ENCODE measurements around the gene CCDC127.

Gene CCDC127

DNA sequence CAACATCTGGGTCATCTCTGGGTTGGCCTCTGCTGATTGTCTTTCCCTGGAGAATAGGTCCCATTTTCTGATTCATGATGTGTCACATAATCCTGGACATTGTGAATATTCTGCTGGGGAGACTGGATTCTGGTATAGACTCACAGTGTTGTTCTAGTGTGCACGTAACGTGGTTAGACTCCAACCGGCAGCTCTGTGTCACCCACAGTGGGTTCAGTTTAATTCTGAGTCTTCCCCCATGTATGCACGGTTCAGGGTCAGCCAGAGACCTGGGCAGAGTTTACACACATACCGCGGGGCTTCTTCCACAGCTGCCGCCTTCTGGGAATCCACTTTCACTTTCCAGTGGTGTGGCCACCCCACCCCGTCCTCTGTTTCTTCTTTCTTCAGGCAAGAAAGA lies 64.7 kb downstream of the CCDC127 start:
- no peaks in the 10 kb centered on the region for H3K4me1 ChIP-seq (ENCODE audit: control insufficient read depth, low read length)
- no peak overlapping the region for H3K27ac ChIP-seq (ENCODE audit: low read depth, low read length)
- H3K9me2 ChIP-seq (replicated peaks; ENCODE audit: control insufficient read depth, low read length), result no peaks in the 10 kb centered on the region
- H3K9me3 ChIP-seq (ENCODE audit: control insufficient read depth, insufficient read depth, low read length), result no peaks in the 10 kb centered on the region
- no peak for TF ChIP-seq EZH2phosphoT487 (IDR thresholded peaks at IDR 0.05; ENCODE audit: borderline replicate concordance, low read length)
- TF ChIP-seq, protein P1, sequence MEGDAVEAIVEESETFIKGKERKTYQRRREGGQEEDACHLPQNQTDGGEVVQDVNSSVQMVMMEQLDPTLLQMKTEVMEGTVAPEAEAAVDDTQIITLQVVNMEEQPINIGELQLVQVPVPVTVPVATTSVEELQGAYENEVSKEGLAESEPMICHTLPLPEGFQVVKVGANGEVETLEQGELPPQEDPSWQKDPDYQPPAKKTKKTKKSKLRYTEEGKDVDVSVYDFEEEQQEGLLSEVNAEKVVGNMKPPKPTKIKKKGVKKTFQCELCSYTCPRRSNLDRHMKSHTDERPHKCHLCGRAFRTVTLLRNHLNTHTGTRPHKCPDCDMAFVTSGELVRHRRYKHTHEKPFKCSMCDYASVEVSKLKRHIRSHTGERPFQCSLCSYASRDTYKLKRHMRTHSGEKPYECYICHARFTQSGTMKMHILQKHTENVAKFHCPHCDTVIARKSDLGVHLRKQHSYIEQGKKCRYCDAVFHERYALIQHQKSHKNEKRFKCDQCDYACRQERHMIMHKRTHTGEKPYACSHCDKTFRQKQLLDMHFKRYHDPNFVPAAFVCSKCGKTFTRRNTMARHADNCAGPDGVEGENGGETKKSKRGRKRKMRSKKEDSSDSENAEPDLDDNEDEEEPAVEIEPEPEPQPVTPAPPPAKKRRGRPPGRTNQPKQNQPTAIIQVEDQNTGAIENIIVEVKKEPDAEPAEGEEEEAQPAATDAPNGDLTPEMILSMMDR (IDR thresholded peaks at IDR 0.05; ENCODE audit: low read depth, low read length, poor library complexity, severe bottlenecking), result no peak
- no peaks in the 10 kb centered on the region for H3F3A ChIP-seq (ENCODE audit: control insufficient read depth, insufficient read depth)
- no peaks in the 10 kb centered on the region for H4K20me1 ChIP-seq (ENCODE audit: control insufficient read depth, insufficient read depth, low read depth, low read length)
- no peaks in the 10 kb centered on the region for H3K36me3 ChIP-seq (ENCODE audit: control insufficient read depth, low read length)
- H3K79me2 ChIP-seq (ENCODE audit: control insufficient read depth, low read length), result no peaks in the 10 kb centered on the region
- H3K4me3 ChIP-seq (ENCODE audit: low read length), result no peak overlapping the region
- no peak overlapping the region for H3K4me2 ChIP-seq (ENCODE audit: low read length)
- no peaks in the 10 kb centered on the region for H3K27me3 ChIP-seq (ENCODE audit: control insufficient read depth, low read length)

DNA sequence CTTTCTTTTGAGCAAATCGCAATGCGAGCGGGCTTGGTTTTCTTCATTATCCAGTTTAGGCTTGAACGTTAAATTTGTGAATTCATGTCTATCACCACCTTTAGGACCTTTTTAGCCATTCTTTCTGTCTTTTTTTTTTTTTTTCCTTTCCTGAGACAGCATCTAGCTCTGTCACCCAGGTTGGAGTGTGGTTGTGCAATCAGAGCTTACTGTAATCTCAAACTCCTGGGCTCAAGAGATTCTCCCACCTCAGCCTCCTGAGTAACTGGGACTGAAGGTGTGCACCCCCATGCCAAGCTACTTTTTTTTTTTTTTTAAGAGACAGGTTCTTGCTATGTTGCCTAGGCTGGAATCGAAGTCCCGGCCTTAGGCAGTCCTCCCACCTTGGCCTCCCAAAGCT lies 65.9 kb downstream of the CCDC127 start:
- Histone ChIP-seq H3K79me2 (ENCODE audit: control insufficient read depth, low read length) (no peaks in the 10 kb centered on the region), H3K27me3 (ENCODE audit: control insufficient read depth, low read length) (no peaks in the 10 kb centered on the region), H3K9me2 (replicated peaks; ENCODE audit: control insufficient read depth, low read length) (no peaks in the 10 kb centered on the region), H3K4me3 (ENCODE audit: low read length) (no peak overlapping the region), H3K9me3 (ENCODE audit: control insufficient read depth, insufficient read depth, low read length) (peaks cover 10% of the 10 kb centered on the region), H3K36me3 (ENCODE audit: control insufficient read depth, low read length) (no peaks in the 10 kb centered on the region), H3K27ac (ENCODE audit: low read depth, low read length) (no peak overlapping the region), H3K4me1 (ENCODE audit: control insufficient read depth, low read length) (no peaks in the 10 kb centered on the region), H3K4me2 (ENCODE audit: low read length) (no peak overlapping the region), H3F3A (ENCODE audit: control insufficient read depth, insufficient read depth) (no peaks in the 10 kb centered on the region), H4K20me1 (ENCODE audit: control insufficient read depth, insufficient read depth, low read depth, low read length) (no peaks in the 10 kb centered on the region)
- TF ChIP-seq, protein P1 (IDR thresholded peaks at IDR 0.05; ENCODE audit: low read depth, low read length, poor library complexity, severe bottlenecking), result no peak
- no peak for TF ChIP-seq EZH2phosphoT487 (IDR thresholded peaks at IDR 0.05; ENCODE audit: borderline replicate concordance, low read length)

DNA sequence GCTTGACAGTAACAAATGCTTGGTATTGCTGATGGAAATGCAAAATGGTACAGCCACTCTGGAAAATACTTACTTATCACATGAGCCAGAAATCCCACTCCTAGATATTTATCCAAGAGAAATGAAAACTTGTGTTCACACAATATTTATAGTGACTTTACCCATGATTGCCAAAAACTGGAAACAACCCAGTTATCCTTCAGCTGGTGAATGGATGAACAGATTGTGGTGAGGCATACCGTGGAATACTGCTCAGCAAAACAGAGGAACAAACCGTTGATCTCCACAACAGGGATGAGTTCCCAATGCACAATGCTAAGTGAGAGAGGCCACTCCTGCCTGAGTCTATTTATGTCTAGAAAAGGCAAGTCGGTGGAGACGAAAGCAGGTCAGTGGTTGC lies 67.2 kb downstream of the CCDC127 start:
- Histone ChIP-seq H3K27ac (ENCODE audit: low read depth, low read length) (no peak overlapping the region), H3K9me3 (ENCODE audit: control insufficient read depth, insufficient read depth, low read length) (peaks cover 15% of the 10 kb centered on the region), H3K4me3 (ENCODE audit: low read length) (no peak overlapping the region), H3K4me1 (ENCODE audit: control insufficient read depth, low read length) (no peaks in the 10 kb centered on the region), H3K27me3 (ENCODE audit: control insufficient read depth, low read length) (no peaks in the 10 kb centered on the region), H4K20me1 (ENCODE audit: control insufficient read depth, insufficient read depth, low read depth, low read length) (no peaks in the 10 kb centered on the region), H3K9me2 (replicated peaks; ENCODE audit: control insufficient read depth, low read length) (no peaks in the 10 kb centered on the region), H3K79me2 (ENCODE audit: control insufficient read depth, low read length) (no peaks in the 10 kb centered on the region), H3F3A (ENCODE audit: control insufficient read depth, insufficient read depth) (no peaks in the 10 kb centered on the region), H3K4me2 (ENCODE audit: low read length) (no peak overlapping the region), H3K36me3 (ENCODE audit: control insufficient read depth, low read length) (no peaks in the 10 kb centered on the region)
- TF ChIP-seq EZH2phosphoT487 (IDR thresholded peaks at IDR 0.05; ENCODE audit: borderline replicate concordance, low read length), result no peak
- TF ChIP-seq, protein P1 (IDR thresholded peaks at IDR 0.05; ENCODE audit: low read depth, low read length, poor library complexity, severe bottlenecking), result no peak

Data from DOHH2 (cell line).